HEK293 (cell line): Measurements from ENCODE around the gene CYB5D1.

Source experiments
- BCL11B ChIP-seq: fragments of 450-650 bp; formaldehyde crosslinking; IDR thresholded peaks from 2 replicates; pipeline ENCODE4 v1.5.1; 2016; ENCODE audit warnings: low read depth, missing biosample characterization, missing genetic modification characterization
- GLIS2 ChIP-seq: fragments of 450-650 bp; formaldehyde crosslinking; IDR thresholded peaks from 2 replicates; pipeline ENCODE4 v1.5.1; 2016; ENCODE audit warnings: missing biosample characterization, missing genetic modification characterization
- HOXC10 ChIP-seq: sonication (generic); formaldehyde crosslinking; IDR thresholded peaks from 2 replicates; pipeline ENCODE4 v1.8.1; 2023; ENCODE audit warnings: mild to moderate bottlenecking, missing genetic modification reagents
- KLF9 ChIP-seq: fragments of 450-650 bp; formaldehyde crosslinking; IDR thresholded peaks from 2 replicates; pipeline ENCODE4 v1.5.1; 2016; ENCODE audit warnings: missing biosample characterization, missing genetic modification characterization, low read depth
- REPIN1 ChIP-seq: fragments of 450-650 bp; formaldehyde crosslinking; IDR thresholded peaks from 2 replicates; pipeline ENCODE4 v1.5.1; 2017; ENCODE audit warnings: missing biosample characterization, missing genetic modification characterization, low read depth
- SCRT1 ChIP-seq: fragments of 450-650 bp; formaldehyde crosslinking; IDR thresholded peaks from 2 replicates; pipeline ENCODE4 v1.5.1; 2016; ENCODE audit warnings: missing biosample characterization, missing genetic modification characterization, borderline replicate concordance
- SCRT2 ChIP-seq: fragments of 450-650 bp; formaldehyde crosslinking; IDR thresholded peaks from 2 replicates; pipeline ENCODE4 v1.5.1; 2016; ENCODE audit warnings: missing biosample characterization, missing genetic modification characterization
- TRIM28 ChIP-seq: IDR thresholded peaks from 2 replicates; pipeline ENCODE4 v1.6.1; 2011; ENCODE audit warnings: low read length, control low read depth, borderline replicate concordance
- ZBTB11 ChIP-seq: fragments of 450-650 bp; formaldehyde crosslinking; conservative IDR thresholded peaks from 2 replicates; pipeline ENCODE4 v1.5.1; 2016; ENCODE audit warnings: low read depth, missing biosample characterization, missing genetic modification characterization
- ZBTB17 ChIP-seq: fragments of 450-650 bp; formaldehyde crosslinking; IDR thresholded peaks from 2 replicates; pipeline ENCODE4 v1.5.1; 2016; ENCODE audit warnings: missing biosample characterization, missing genetic modification characterization
- ZFP3 ChIP-seq: fragments of 450-650 bp; formaldehyde crosslinking; IDR thresholded peaks from 2 replicates; pipeline ENCODE4 v1.5.1; 2016; ENCODE audit warnings: low read depth, missing biosample characterization, missing genetic modification characterization
- ZFP69B ChIP-seq: fragments of 450-650 bp; formaldehyde crosslinking; IDR thresholded peaks from 2 replicates; pipeline ENCODE4 v1.5.1; 2016; ENCODE audit warnings: missing biosample characterization, missing genetic modification characterization
- ZIC2 ChIP-seq: fragments of 450-650 bp; formaldehyde crosslinking; IDR thresholded peaks from 2 replicates; pipeline ENCODE4 v1.5.1; 2016; ENCODE audit warnings: missing biosample characterization, missing genetic modification characterization
- ZNF138 ChIP-seq: fragments of 450-650 bp; formaldehyde crosslinking; IDR thresholded peaks from 2 replicates; pipeline ENCODE4 v1.5.1; 2016; ENCODE audit warnings: missing biosample characterization, missing genetic modification characterization, borderline replicate concordance
- ZNF2 ChIP-seq: fragments of 450-650 bp; formaldehyde crosslinking; IDR thresholded peaks from 2 replicates; pipeline ENCODE4 v1.5.1; 2016; ENCODE audit warnings: missing biosample characterization, missing genetic modification characterization
- ZNF223 ChIP-seq: fragments of 450-650 bp; formaldehyde crosslinking; IDR thresholded peaks from 2 replicates; pipeline ENCODE4 v1.5.1; 2016; ENCODE audit warnings: missing biosample characterization, missing genetic modification characterization
- ZNF239 ChIP-seq: fragments of 450-650 bp; formaldehyde crosslinking; IDR thresholded peaks from 2 replicates; pipeline ENCODE4 v1.5.1; 2016; ENCODE audit warnings: missing biosample characterization, missing genetic modification characterization
- ZNF394 ChIP-seq: fragments of 450-650 bp; formaldehyde crosslinking; IDR thresholded peaks from 2 replicates; pipeline ENCODE4 v1.5.1; 2016; ENCODE audit warnings: missing biosample characterization, missing genetic modification characterization, mild to moderate bottlenecking, moderate library complexity, borderline replicate concordance
- ZNF426 ChIP-seq: fragments of 450-650 bp; formaldehyde crosslinking; IDR thresholded peaks from 2 replicates; pipeline ENCODE4 v1.5.1; 2017; ENCODE audit warnings: missing biosample characterization, missing genetic modification characterization, mild to moderate bottlenecking, inconsistent platforms, moderate library complexity
- ZNF555 ChIP-seq: fragments of 450-650 bp; formaldehyde crosslinking; conservative IDR thresholded peaks from 2 replicates; pipeline ENCODE4 v1.5.1; 2017; ENCODE audit warnings: missing biosample characterization, mild to moderate bottlenecking, missing genetic modification characterization, inconsistent platforms
- ZNF639 ChIP-seq: fragments of 450-650 bp; formaldehyde crosslinking; IDR thresholded peaks from 2 replicates; pipeline ENCODE4 v1.5.1; 2016; ENCODE audit warnings: missing biosample characterization, missing genetic modification characterization
- ZNF645 ChIP-seq: fragments of 450-650 bp; formaldehyde crosslinking; IDR thresholded peaks from 2 replicates; pipeline ENCODE4; 2016; ENCODE audit warnings: missing biosample characterization, missing genetic modification characterization
- ZNF707 ChIP-seq: fragments of 450-650 bp; formaldehyde crosslinking; IDR thresholded peaks from 2 replicates; pipeline ENCODE4 v1.5.1; 2016; ENCODE audit warnings: missing biosample characterization, missing genetic modification characterization
- ZNF791 ChIP-seq: fragments of 450-650 bp; formaldehyde crosslinking; IDR thresholded peaks from 2 replicates; pipeline ENCODE4 v1.5.1; 2016; ENCODE audit warnings: missing biosample characterization, missing genetic modification characterization
- ZSCAN5A ChIP-seq: fragments of 450-650 bp; formaldehyde crosslinking; IDR thresholded peaks from 2 replicates; pipeline ENCODE4 v1.5.1; 2016; ENCODE audit warnings: missing biosample characterization, missing genetic modification characterization
- ZXDB ChIP-seq: fragments of 450-650 bp; formaldehyde crosslinking; IDR thresholded peaks from 2 replicates; pipeline ENCODE4 v1.5.1; 2016; ENCODE audit warnings: missing biosample characterization, missing genetic modification characterization
- TF ChIP-seq, protein P1 (sequence below): fragments of 450-650 bp; formaldehyde crosslinking; IDR thresholded peaks from 2 replicates; pipeline ENCODE4 v1.5.1; 2016; ENCODE audit warnings: missing biosample characterization, missing genetic modification characterization

Gene CYB5D1

DNA sequence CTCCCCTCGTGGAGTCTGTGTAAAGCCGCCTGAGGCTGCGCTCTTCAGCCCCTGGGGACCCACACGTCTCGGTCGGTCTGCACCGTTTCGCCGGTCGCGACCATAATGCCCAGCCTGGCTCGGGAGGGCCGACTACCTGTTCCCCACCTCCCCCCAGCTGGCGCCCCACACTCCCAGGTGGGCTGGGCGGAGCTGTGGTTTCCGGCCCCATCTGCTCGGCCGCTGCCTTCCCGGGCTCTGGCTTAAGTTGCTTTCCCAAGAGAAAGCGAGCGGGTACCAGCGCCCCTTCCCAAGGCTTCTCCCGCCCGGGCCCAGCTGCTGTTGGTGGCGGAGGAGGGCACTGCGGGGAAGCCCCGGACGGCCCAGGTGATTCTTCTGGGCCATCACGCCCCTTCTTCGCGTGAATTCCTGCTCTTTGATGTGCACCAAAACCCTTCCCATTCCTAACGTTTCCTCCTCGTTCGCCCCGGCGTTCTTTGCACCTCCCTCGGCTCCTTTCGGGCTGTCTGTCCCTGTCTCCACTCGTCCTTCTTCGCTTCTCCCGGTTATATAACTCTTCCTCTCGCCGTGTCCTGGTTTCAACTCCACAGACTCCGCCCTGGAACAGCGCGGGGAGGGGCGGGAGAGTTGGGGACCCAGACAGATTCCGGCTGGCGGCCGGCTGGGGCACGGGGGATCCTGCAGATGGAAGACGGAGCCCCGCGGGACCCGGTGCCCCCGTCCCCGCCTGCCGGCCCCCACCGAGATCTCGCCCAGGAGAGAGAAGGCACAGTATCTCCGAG, 21.8 kb upstream of the CYB5D1 start (continued):
- TF ChIP-seq ZNF239 (tag by site-specific recombination) (no peak), BCL11B (tag by site-specific recombination) (0 out of 2 replicates have a peak, but pooled peaks have one; percentile 55), ZNF223 (tag by site-specific recombination) (no peak), SCRT2 (peak; percentile 90), ZNF394 (peak; percentile 57), ZBTB11 (tag by site-specific recombination) (0 out of 2 replicates have a peak, but pooled peaks have one; percentile 8), ZNF645 (tag by site-specific recombination) (no peak), ZXDB (peak; percentile 19; the same call in 1 of the 2 replicates), ZSCAN5A (tag by site-specific recombination) (peak; percentile 42; the same call in 1 of the 2 replicates), ZNF555 (tag by site-specific recombination) (no peak), REPIN1 (tag by site-specific recombination) (peak; percentile 32; the same call in 1 of the 2 replicates), ZNF138 (tag by site-specific recombination) (no peak), ZBTB17 (tag by site-specific recombination) (no peak), ZIC2 (tag by site-specific recombination) (peak; percentile 9; the same call in 1 of the 2 replicates), ZNF707 (tag by site-specific recombination) (no peak), ZFP69B (peak; percentile 55), GLIS2 (tag by site-specific recombination) (peak; percentile 88), ZNF426 (tag by site-specific recombination) (no peak), TRIM28 (no peak), KLF9 (peak; percentile 23), HOXC10 (no peak), ZFP3 (tag by site-specific recombination) (no peak), ZNF639 (tag by site-specific recombination) (peak; percentile 53; the same call in 1 of the 2 replicates), ZNF791 (tag by site-specific recombination) (no peak), ZNF2 (tag by site-specific recombination) (peak; percentile 76; the same call in 1 of the 2 replicates), SCRT1 (tag by site-specific recombination) (peak; percentile 62)
- TF ChIP-seq, protein P1, sequence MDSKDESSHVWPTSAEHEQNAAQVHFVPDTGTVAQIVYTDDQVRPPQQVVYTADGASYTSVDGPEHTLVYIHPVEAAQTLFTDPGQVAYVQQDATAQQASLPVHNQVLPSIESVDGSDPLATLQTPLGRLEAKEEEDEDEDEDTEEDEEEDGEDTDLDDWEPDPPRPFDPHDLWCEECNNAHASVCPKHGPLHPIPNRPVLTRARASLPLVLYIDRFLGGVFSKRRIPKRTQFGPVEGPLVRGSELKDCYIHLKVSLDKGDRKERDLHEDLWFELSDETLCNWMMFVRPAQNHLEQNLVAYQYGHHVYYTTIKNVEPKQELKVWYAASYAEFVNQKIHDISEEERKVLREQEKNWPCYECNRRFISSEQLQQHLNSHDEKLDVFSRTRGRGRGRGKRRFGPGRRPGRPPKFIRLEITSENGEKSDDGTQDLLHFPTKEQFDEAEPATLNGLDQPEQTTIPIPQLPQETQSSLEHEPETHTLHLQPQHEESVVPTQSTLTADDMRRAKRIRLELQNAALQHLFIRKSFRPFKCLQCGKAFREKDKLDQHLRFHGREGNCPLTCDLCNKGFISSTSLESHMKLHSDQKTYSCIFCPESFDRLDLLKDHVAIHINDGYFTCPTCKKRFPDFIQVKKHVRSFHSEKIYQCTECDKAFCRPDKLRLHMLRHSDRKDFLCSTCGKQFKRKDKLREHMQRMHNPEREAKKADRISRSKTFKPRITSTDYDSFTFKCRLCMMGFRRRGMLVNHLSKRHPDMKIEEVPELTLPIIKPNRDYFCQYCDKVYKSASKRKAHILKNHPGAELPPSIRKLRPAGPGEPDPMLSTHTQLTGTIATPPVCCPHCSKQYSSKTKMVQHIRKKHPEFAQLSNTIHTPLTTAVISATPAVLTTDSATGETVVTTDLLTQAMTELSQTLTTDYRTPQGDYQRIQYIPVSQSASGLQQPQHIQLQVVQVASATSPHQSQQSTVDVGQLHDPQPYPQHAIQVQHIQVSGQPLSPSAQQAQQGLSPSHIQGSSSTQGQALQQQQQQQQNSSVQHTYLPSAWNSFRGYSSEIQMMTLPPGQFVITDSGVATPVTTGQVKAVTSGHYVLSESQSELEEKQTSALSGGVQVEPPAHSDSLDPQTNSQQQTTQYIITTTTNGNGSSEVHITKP (tag by site-specific recombination) = peak; percentile 94
